ENCODE measurements around the gene MYH15.
A peak's percentile ranks its signal among the peaks of the same experiment; 100 is the strongest.

MYH15 gene

DNA sequence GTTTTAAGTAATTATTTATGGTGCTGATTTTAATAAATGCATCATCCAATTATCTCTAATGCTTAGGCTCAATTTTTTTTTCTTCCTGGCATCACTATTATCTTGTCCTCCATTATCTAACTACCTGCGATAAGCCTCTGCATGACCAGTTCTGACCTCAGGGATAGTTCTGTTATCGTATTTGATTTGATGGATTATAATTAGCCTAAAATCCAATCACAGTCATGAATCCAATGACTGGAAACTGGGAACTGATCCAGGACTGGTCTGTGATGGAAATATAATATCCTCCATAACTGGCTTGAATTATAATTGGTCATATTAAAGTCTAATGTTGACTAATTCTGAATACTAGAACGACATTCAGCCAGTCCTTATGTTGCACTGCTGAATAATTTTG lies 1.1 kb downstream of the MYH15 start:
- no peak for DNase-seq

DNA sequence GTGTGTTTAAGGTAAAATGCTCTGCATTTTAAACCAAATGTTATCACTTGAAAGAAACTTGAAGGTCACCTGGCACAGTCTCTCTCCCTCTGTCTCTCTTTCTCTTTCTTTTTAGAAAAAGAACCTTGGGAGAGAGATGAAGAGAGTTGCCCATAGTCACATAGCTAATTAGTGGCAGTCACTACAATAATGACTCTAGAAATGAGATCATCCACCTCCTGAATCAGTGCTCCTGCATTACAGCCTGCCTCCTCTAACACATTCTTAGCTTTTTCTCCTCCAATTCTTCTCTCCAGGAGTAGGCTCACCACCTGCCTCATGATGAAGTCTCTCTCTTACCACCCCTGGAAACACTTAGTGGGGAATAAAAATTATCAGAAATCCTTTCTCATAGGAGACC lies 2.5 kb downstream of the MYH15 start:
- DNase-seq: no peak

DNA sequence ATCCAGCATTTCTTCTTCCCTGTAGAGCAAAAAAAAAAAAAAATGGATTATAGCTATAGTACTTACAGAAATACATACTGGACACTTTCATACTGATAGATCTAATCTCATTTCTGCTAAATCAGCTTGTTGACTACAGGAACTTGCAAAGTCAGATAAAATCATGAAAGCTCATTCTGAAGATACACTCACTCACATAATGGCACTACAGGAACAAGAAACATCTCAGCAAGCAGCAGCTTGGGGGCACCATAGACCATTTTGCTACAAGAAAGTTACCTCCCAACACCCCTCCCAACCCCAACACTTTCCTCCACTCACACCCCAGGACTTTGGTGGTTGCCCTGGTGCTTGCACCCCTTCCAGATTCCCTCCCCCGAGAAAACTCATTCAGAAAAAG lies 4.6 kb downstream of the MYH15 start:
- no peak for DNase-seq

DNA sequence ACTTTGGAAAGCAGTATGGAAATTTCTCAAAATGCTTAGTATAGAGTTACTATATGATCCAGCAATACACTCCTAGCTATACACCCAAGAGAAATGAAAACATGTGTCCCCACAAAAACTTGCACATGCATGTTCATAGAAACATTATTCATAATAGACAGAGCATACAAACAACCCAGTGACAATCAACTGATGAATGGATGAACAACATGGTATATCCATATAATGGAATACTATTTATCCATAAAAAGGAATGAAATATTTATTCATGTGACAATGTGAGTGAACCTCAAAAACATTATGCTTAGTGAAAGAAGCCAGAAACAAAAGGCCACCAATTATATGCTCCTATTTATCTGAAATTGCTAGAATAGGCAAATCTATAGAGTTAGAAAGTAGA lies 6.7 kb downstream of the MYH15 start:
- no peak for DNase-seq

DNA sequence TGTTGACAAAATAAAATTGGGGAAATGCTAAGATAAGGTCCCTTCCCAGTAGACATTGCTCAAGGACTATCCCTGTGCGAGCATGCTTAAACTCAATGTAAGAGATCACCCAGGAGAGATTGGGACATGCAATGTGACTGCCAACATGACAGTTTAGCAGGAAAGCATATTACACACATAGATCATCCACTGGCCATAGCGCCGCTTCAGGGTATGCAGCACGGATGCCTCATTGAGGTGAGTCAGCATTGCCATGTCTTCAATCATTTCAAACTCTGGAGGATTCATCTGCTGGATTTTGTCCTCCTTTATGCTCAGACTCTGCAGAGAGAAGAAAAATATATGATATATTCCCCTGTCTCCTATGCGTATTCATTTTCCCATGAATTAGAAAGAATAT lies 8.9 kb downstream of the MYH15 start:
- no peak for DNase-seq

DNA sequence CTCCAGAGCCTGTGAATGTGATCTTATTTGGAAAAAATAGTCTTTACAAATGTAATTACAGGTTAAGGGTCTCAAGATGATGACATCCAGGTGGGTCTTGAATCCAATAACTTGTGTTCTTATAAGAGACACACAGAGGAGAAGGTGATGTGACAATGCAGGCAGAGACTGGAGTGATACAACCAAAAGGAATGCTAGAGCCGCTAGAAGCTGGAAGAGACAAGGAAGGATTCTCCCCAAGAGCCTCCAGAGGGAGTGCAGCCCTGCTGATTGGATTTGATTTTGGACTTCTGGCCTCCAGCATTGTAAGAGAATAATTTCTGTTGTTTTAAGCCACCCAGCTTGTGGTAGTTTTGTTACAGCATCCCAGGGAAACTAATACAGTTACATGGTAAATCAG lies 9.7 kb downstream of the MYH15 start:
- no peak for DNase-seq

DNA sequence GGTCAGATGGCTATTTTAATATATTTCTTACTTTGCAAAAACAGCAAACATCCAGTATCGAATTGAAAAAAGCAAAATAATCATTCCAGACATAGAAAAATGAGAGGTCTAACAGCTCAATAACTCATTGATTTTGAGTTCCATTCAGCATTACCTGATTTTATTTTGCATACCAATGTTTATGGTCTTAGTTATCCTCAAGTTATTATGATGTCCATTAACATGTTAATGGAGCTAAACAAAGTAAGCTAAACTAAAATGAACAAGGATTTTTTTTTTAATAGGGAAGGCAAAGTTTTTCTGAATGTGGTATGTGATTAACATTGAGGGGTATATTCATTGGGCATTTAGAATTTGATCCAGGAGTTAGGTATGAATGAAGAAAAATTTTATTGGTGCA lies 13.1 kb downstream of the MYH15 start:
- no peak for DNase-seq

DNA sequence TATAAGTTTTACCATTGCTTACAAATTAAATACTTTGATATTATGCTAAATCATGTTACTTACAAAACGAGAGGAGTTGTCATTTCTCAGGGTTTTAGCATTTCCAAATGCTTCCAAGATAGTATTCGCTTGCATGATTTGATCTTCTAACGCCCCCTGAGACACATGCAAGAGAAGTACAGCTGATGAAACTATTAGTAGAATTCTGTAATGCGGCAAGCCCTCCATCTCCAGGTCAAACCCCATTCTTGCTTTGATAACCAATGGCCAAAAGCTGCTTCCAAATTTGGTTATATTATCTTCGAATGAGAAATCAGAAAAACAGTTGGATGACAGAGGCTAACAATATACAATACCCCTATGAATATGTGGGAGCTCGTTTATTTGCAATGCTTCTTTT lies 14.7 kb downstream of the MYH15 start:
- DNase-seq: no peak

DNA sequence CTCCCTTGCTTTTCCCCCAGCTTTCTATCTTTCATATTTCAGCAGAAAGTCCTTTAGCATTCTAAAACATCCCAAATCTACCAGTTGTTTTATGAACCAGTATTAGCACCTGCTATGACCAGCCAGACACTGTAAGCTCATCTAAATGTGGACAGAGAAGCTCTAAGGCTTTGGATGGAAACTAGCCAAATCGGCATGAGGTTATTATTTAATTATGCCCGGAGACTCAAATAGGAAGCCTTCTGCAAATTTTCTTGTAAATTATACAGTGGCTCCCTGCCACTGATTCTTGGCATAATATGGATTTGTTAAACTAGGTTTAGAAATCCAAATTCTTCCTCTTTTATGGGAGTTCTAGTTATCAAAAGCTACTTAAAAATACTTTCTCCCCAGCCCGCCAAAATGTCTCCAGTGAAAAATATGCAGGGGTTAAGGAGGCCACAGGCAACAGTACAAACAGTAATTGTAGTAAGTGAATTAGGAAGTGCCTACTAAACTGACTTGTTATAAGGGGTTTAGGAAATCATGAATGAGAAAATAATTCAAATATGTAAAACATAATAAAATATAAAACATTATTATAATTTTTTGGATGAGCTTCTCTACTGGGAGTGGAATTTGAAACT lies 15.4 kb downstream of the MYH15 start:
- DNase-seq: no peak

DNA sequence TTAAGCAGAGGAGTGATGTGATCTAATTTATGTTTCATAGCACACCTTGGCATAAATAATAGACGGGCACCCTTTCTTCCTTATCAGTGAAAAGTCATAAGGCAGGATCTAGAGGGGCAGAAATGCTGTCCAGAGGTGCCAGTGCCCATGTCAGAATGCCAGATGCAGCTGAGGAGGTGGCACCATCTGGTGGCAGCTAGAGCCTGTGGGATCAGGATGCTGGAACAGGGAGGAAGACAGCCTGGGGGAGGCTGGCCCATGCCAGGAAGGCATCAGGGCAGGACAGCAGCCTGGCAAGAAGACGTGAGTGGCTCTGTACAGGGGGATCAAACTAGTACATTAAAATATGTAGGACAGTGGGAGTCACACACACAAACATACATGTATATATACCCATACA lies 16.5 kb downstream of the MYH15 start:
- no peak for DNase-seq

DNA sequence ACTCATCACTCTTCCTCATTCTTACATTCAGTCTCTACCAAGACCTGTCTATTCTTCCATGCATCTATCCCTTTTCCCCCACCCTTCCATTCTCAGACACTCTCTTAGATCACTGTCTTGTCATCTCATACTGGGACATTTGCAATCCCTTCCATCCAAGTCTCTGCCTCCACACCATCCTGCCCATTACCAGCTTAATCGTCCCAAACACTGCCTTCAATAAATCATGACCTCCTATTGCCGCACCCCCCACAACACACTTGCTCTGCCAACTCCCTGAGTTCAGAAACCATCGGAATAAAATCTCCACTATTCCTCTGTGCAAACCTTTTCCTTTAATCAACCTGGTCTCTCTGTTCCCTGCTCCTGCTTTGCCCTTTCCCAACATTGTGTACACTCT lies 18.9 kb downstream of the MYH15 start:
- DNase-seq: no peak

DNA sequence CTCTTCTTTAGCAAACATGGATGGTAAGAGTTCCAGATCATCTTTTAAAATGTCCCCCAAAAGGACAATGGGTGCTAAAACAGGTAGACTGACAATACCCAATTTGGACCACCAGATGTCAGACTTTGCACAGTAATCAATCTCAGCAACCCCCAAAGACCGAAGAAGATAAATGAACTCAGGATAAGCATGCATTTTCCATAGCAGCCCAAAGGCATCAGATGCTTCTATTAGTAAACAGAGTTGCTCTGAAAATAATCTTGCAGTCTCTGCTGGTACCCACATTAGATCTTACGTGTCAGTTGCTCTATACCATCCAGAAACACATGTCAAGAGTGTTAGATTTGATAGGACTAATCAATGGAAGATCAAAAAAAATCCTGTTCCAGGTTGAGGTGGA lies 20.6 kb downstream of the MYH15 start:
- DNase-seq: no peak

DNA sequence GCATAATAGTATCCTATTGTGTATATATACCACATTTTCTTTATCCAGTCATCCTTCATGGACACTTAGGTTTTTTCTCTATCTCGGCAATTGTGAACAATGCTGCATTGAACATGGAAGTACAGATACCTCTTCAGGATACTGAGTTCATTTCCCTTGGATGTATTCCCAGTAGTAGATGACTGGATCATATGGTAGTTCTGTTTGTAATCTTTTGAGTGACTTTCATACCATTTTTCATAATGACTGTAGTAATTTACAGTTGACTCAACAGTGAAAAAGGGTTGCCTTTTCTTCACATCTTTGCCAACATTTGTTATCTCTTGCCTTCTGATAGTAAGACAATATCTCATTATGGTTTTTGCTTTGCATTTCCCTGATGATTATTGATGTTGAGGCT lies 21.8 kb downstream of the MYH15 start:
- no peak for DNase-seq

DNA sequence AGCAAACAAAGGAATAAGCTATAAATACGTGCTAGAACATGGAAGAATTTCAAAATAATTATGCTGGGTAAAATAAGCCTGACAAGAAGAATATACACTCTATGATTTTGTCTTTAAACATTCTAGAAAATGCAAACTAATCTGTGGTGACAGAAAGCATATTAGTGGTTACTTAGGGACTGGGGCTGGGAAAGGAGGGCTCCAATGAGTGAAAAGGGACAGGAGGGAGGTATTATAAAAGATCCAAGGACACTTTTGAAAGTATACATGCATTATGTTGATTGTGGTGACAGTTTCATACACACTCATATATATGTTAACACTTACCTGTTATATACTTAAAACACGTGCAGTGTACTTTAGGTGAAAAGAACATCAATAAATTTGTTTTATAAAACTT lies 23.0 kb downstream of the MYH15 start:
- DNase-seq: no peak

DNA sequence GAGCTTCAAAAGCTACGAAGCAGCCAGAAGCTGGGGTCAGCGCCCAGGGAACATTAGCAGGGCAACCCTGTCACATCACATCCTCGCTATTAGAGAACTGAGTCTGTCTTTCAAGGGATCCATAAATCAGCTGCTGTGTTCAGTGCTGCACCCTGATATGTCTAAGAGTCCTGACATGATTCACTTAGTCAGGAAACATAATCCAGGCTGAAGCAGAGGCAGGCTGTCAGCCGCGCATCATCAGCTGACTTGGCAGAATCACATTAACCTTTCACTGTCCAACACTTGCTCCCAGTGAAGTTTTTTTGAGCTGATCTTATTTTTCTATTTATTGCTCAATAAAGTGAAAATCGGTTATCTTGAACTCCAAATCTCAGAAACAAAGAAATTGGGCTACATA lies 23.5 kb downstream of the MYH15 start:
- no peak for DNase-seq

DNA sequence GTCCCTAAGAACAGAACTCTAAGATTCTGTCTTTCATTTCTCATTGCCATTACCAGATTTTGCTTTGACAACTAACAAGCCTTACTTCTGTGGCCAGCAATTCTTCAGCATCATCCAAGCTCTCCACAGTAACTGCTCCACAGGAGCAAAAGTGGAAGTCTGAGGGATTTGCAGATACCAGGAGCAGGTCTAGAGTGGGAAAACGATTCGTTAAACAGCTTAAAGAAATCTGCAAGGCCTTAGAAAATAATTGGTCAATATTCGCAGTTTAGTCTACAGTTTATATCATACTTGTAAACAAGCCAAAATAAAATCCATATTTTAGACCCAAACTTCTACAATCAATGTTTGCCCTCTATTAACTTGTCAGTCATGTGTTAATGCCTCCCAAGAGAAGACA lies 24.1 kb downstream of the MYH15 start:
- DNase-seq: no peak

DNA sequence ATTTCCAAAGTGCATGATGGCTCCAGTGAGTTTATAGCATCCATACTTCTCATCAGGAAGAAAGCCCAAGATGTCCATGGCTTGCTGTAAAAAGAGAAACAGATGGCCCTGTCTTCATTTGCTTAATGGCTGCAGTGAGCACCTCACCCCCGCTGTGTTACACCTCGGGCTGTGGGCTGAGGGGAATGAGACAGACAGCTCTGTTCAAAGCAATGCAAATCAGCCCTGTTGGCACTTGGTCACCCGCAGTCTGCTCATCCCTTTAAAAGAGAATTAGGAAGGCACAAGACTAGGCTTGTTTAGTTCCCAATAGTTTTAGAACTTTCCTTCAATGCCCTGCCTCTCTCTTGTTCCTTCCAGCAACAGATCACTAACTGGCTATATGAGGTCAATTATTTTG lies 25.2 kb downstream of the MYH15 start:
- peak; percentile 38 for DNase-seq

DNA sequence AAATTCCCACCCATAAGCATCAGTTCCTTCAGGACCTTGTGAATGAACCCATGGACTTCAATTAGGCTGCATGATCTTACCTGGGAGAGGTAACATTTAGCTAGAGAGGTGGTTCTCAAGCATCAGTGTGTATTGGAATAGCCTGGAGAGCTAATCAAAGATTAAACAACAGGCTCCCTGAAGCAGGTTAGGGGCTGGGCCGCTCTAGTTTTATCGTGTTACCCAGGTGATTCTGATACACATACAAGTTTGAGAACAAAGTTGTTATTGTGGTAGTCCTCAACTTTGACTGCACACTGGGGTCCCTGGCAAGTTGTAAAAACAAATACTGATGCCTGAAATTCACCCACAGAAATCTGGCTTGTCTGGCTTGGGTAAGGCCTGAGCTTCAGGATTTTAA lies 31.2 kb downstream of the MYH15 start:
- DNase-seq: no peak

DNA sequence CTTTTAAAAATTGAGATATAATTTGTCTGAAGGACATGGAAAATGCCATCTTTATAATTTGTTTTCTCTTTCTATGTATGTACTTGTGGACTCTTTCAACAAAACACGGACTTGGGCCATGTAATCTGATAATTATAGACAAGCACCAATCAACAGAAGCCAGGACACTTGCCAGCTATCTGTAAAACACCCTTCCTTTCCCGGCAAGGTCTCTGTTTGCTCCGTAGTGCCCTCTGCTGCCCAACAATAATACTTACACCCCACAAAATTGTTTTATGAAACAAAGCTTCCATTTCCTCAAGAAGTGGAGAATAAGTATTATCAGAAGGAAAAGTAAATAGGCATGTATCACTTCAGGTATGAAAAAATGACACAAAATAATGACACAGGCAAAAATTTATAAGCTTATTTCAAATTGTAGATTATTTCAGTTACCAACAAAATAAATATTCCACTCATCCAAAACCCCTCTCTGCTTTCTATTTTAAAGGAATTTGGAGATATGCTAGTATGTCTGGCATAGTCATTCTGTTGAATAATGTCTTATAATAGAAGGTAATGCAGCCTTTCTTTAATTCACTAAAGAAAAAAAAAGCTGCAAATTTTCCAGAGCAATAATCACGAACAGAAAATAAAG lies 32.8 kb downstream of the MYH15 start:
- DNase-seq: peak; percentile 41

DNA sequence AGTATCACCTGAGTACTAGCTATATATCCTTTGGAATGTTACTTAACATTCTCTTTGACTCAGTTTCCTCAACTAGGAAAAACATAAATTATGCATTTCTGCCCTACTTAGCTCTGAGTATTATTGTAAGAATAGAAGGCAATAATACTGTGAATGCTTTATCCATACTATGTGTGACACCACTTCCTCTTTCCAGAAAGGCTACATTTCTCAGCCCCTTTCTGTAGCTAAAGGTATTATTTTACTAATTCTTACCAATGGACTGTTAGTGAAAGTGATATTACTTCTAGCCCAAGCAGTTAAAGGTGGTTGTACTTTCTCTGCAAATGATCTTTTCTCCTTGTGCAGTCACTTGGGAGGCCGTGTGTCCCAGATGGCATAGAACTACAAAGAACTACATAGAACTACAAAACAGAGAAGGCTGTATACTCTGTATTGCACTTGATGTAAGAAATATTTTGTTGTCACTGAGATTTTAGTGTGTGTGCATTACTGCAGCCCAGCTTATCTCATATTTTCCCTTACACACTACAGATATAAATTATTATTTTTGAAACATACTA lies 35.1 kb downstream of the MYH15 start:
- DNase-seq: no peak

DNA sequence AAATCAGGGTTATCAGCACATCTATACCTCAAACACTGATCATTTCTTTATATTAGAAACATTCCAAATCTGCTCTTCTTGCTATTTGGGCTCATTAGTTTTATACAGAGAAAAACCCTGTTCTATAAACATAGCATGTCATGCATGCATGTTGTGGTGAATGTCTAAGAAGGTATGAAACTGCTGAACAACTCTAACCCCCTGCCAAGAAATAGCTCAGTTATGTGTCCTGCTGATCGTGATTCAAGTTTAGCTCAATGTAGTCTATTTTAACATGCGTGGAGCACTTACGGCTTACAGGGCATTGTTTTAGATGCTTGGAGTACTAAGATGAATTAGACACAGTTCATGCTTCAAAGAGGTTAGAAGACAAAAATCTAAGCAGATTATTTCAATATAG lies 35.8 kb downstream of the MYH15 start:
- no peak for DNase-seq

DNA sequence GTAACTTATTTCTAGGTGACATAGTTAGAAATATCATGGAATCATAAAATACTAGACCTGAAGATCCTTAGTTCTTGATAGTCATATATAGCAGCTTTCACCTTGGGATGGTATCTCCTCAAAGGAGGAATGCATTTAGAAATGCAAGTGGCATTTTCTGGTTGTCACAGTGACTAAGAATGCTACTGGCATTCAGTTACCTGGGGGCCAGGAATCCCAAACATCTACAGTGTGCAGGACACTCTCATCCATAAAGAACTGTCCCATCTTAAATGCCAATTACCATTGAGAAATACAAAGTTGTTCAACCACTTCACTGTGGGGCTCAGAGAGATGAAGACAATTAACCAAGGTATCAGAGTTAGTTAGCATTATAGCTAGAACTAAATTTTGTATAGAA lies 36.7 kb downstream of the MYH15 start:
- DNase-seq: no peak

DNA sequence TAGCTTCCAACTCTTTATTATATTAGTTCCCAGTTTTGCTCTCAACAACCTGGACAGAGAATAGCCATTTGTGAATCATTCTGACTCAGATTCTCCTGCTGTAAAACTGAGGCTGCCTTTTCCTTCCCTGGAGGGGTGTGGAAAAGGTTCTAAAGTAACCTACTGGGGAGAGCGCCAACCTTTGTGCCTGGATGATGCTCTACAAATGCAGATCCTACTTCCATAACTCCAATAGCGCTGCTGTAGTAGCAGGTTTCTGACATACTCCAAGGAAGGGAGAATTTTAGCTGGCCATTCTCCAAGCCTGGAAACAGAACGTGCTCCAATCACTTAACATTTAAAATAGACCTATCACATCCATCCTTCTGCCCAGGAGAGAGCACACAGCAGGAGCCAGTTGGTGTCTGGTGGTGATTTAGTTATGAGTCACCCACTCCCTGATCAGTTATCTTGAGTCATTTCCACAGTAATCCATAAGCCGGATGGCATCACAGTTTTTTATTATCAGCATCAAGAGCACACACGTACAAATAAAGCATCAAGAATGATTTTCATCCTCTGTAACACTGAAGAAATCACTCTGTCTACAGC lies 38.3 kb downstream of the MYH15 start:
- no peak for DNase-seq

DNA sequence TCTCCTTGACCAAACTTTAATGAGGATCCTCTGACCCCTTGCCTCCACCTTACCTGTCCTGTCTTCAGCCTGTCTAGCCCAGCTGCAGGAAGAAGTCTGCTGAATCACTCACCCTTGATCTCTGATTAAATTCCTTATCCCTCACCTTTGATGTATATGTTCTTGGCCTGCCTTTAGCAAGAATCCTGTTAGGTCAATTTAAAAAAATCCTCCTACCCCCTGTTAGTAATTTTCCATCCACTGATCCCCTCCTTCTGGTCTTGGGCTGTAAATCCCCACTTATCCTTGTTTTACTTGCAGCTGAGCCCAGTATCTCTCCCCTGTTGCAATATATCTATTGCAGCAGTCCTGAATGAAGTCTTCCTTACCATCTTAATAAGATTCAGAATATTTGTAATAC lies 39.0 kb downstream of the MYH15 start:
- no peak for DNase-seq

DNA sequence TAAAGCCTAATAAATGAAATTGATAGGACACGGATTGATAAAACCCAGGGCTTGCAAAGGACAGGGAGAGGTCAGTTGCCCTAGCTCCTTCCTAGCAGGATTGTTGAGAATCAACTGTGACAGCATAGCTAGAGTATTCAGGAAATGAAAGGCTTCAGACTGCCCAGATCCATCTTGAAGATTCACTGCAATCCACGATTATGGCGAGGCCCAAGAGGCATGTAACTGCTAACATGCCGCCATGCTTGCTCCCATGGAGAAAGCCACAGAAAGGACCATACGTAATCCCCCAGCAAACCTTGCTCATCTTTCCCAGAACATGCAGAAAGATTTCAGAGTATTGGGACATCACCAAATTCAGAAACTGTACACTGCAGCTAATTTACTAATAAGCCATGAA lies 41.3 kb downstream of the MYH15 start:
- DNase-seq: no peak
